DND-41 (cell line): ENCODE data around the gene POLR2M.

ENCODE experiments used
- CTCF ChIP-seq: IDR thresholded peaks from 2 replicates; pipeline ENCODE4 v1.5.1; 2012; ENCODE audit warnings: borderline replicate concordance, low read length, moderate library complexity, mild to moderate bottlenecking; ENCODE audit not compliant: poor library complexity, severe bottlenecking; ENCODE audit errors: extremely low read depth
- EZH2 ChIP-seq: IDR thresholded peaks from 3 replicates; pipeline ENCODE4 v1.6.1; 2012; ENCODE audit warnings: borderline replicate concordance, low read depth, mild to moderate bottlenecking, moderate library complexity, low read length, inconsistent platforms; ENCODE audit not compliant: severe bottlenecking

GRCh38 chr15:57662802-57663201, 43.7 kb upstream of the POLR2M start:
- TF ChIP-seq EZH2 (no peak), CTCF (no peak)
